Peyer's patch (tissue), 4 donors: ENCODE data around the gene WDCP.

Source experiments
- CTCF ChIP-seq, 6 experiments: fragments of 450-650 bp in 4 of 6; fragments of 200-600 bp in 2 of 6; sonication (generic) in 1 of 6; IDR thresholded peaks; one replicate each; pipeline ENCODE4 v1.5.1; 2017 to 2019; ENCODE audit warnings: antibody characterized with exemption in 6 of 6, mild to moderate bottlenecking in 3 of 6, moderate library complexity in 1 of 6
- POLR2A ChIP-seq, 2 donors: fragments of 450-650 bp; IDR thresholded peaks; one replicate each; pipeline ENCODE4 v1.5.1; 2017; ENCODE audit warnings: antibody characterized with exemption in 2 of 2, mild to moderate bottlenecking in 2 of 2, moderate library complexity in 2 of 2

- TF ChIP-seq CTCF (IDR thresholded peaks at IDR 0.05) (no peak), POLR2A (IDR thresholded peaks at IDR 0.05) (no peak)
These were observed 35.7 kb downstream of the WDCP start for GRCh38 chr2:24011250-24012104.
